Activated T-helper 17 cell treated with anti-CD3 and anti-CD28 coated beads, Interleukin-2, amount 50 U/mL, for 72 hours (primary cell): ENCODE data around the gene PDP2. TPM values are rescaled to one million over a fixed set of nuclear protein-coding genes. Genes with fewer than 3 reads are reported as not detected.
A peak's percentile ranks its signal among the peaks of the same experiment; 100 is the strongest.

Experiments
- ATAC-seq: fragments of 150-1000 bp; cut with Tn5 transposase; replicated peaks from 2 replicates; pipeline ENCODE4 v1.10.0; 2021; ENCODE audit warnings: mild to moderate bottlenecking, moderate library complexity
- H3K27ac Mint-ChIP-seq: one replicate; pipeline ENCODE4 v1.8.0; 2022; ENCODE audit warnings: mixed read lengths
- H3K27me3 Mint-ChIP-seq: one replicate; pipeline ENCODE4 v1.8.0; 2022; ENCODE audit warnings: mixed read lengths
- H3K36me3 Mint-ChIP-seq: one replicate; pipeline ENCODE4 v1.8.0; 2022; ENCODE audit warnings: low read depth, mild to moderate bottlenecking, mixed read lengths
- H3K4me1 Mint-ChIP-seq: one replicate; pipeline ENCODE4 v1.8.0; 2022; ENCODE audit warnings: mixed read lengths
- H3K4me3 Mint-ChIP-seq: one replicate; pipeline ENCODE4 v1.8.0; 2022; ENCODE audit warnings: mild to moderate bottlenecking, mixed read lengths
- H3K9me3 Mint-ChIP-seq: one replicate; pipeline ENCODE4 v1.8.0; 2022; ENCODE audit warnings: mixed read lengths
- total RNA-seq, 2 donors: library from RNA; stranded (reverse); gene quantifications; one replicate each; pipeline ENCODE4 v1.2.3, GENCODE V29; 2022

PDP2 gene
- total RNA-seq, 2 donors from 2014 or later, result 33.5 to 76.6 TPM

DNA sequence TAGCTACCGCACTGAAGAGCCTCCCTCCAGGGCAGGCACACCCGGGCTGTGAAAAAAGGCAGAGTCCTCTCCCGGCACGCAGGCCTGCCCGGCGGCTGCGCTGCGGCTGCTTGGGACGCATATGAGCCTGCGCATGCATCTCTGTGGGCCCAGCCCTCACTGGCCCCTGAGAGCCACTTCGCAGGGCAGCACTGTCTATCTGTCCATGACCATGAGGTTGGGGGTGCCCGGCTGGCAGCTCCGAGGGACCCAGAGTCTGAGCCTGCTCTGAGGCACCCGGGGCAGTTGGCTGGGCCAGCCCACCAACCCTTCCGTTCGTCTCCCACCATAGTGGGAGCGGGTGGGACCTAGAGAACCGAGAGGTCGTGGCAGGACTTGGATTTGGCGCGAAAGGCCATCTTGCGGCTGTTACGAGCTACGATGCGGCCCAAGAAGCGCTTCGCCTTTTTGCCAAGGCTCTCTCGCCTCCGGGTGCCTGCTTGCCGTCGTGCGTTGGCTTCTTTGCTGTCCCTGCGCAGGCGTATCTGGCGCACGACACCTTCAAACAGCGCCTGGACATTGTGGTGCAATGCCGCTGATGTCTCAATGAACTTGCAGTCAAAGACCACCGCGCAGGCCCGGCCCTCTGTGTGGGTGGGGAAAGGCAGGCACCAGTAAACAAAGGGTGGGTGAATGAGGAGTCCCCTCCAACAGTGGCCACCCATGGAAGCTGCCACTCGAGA is 41.6 kb downstream of the PDP2 start:
- no peaks in the 10 kb centered on the region for H3K36me3 Mint-ChIP-seq
- no peaks in the 10 kb centered on the region for H3K4me1 Mint-ChIP-seq
- ATAC-seq, result no peak
- peaks cover 21% of the 10 kb centered on the region for H3K27me3 Mint-ChIP-seq
- no peak overlapping the region for H3K4me3 Mint-ChIP-seq
- no peaks in the 10 kb centered on the region for H3K9me3 Mint-ChIP-seq
- no peak overlapping the region for H3K27ac Mint-ChIP-seq

DNA sequence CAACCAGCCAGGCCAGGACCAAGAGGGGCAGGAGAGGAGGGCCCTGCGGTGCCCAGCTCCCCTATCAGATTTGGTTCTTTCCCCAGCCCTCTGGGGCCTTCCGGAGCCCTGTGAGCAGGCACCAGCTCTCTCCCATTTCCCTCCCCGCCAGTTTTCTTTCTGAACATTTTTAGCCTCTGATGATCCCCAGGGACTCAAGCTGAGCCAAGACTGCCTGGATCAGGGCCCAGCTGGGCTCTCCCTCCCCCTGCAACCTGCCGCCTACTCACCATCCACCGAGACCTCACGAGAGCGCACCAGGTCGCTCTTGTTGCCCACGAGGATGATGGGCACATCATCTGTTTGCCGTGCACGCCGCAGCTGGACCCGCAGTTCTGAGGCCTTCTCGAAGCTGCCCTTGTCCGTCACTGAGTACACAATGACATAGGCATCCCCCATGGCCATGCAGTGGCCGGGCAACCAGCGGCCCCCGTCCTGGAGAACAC is 43.0 kb downstream of the PDP2 start:
- Mint-ChIP-seq H3K27me3 (peaks cover 21% of the 10 kb centered on the region), H3K4me3 (no peak overlapping the region), H3K36me3 (no peaks in the 10 kb centered on the region), H3K27ac (no peak overlapping the region), H3K9me3 (no peaks in the 10 kb centered on the region), H3K4me1 (peaks cover 5% of the 10 kb centered on the region)
- no peak for ATAC-seq

DNA sequence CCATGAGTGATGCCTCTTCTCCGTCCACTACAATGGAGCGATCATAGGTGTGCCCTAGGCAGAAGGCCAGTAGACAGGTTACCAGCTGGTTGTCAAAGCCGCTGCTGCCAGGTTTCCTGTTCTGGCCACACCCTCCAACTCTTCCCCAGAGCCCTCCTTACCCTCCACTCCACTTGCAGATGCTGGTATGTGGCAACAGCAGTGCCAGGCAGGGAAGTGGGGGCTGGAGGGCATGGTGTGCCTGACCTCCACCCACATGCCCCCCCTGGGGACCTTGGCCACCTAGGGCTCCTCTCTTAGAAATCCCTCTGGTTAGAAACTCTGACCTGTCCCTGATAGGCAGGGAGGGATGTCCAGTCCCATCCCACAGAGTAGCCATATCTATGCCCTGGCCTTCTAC is 43.6 kb downstream of the PDP2 start:
- Mint-ChIP-seq H3K4me1 (peaks cover 5% of the 10 kb centered on the region), H3K36me3 (no peaks in the 10 kb centered on the region), H3K4me3 (peak overlapping the region; percentile 16), H3K27me3 (peaks cover 21% of the 10 kb centered on the region), H3K9me3 (no peaks in the 10 kb centered on the region), H3K27ac (no peak overlapping the region)
- no peak for ATAC-seq

DNA sequence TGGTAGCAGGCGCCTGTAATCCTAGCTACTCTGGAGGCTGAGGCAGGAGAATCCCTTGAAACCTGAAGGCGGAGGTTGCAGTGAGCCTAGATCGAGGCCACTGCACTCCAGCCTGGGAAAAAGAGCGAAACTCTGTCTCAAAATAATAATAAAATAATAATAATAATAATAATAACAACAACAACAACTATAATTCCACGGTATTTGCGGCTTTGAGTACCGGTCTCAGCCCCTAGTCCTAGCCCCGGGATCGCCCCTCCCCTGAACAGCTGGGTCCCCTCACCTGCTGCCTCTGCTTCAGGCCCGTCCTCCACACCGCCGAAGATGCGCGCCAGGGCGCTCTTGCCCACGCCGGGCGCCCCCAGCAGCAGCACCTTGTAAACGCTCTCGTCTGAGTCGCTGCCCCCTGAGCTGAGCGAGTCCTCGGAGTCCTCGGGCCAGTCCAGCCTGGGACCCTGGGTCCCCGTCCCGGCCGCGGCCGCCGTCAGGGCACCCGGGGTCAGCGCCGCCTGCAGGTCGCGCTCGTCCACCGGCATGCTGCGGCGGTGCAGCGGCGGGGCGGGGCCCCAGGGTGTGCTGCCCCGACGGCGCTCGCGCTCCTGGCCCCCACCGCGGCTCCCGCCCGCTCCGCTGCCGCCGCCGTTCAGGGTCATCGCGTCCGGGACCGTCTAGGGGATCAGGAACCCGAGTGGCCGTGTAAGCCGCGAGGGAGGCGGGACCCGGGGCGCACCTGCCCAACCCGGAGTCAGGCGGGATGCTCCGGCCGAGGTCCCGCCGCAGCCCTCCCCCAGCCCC is 44.4 kb downstream of the PDP2 start:
- peaks cover 17% of the 10 kb centered on the region for H3K27me3 Mint-ChIP-seq
- peak; percentile 73 for ATAC-seq
- no peaks in the 10 kb centered on the region for H3K9me3 Mint-ChIP-seq
- H3K27ac Mint-ChIP-seq, result no peak overlapping the region
- H3K4me1 Mint-ChIP-seq, result peaks cover 5% of the 10 kb centered on the region
- H3K4me3 Mint-ChIP-seq, result peak overlapping the region; percentile 16
- peaks cover 3% of the 10 kb centered on the region for H3K36me3 Mint-ChIP-seq

DNA sequence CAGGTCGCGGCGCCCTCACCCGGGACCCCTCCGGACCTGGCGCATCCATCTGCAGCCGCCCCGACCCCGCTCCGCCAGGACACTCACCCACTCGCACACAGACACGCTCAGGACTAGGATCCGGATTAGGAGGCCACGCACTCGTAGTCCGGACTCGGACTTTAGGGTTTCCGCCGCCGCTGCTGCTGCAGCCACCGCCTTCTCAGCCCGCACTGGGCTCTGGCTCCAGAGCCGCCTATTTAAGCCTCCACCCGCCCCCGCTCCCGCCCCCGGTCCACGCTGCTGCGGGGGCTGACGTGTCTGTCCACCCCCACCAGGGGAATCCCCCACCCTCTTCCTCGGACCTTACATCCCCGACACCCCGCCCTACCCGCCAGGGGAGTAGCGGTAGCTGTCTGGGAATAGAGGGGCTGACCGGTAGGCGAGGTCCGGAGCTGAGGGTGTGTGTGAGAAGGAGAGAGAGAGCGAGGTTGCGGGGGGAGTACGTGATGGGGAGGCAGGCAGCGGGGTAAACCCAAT is 45.1 kb downstream of the PDP2 start, which contains the start of gene RRAD:
Gene RRAD (minus strand): TSS at position 214 of the 519 bp plus-strand sequence. CDS start 356 bp downstream, outside the sequence.
- peak; percentile 1 for ATAC-seq
- H3K4me3 Mint-ChIP-seq, result peak within 1 kb of the TSS; percentile 62
- peaks cover 17% of the 10 kb centered on the region for H3K27me3 Mint-ChIP-seq
- H3K9me3 Mint-ChIP-seq, result no peaks in the 10 kb centered on the region
- H3K4me1 Mint-ChIP-seq, result peaks cover 5% of the 10 kb centered on the region
- H3K27ac Mint-ChIP-seq, result peak within 1 kb of the TSS; percentile 65
- peaks cover 9% of the 10 kb centered on the region for H3K36me3 Mint-ChIP-seq

DNA sequence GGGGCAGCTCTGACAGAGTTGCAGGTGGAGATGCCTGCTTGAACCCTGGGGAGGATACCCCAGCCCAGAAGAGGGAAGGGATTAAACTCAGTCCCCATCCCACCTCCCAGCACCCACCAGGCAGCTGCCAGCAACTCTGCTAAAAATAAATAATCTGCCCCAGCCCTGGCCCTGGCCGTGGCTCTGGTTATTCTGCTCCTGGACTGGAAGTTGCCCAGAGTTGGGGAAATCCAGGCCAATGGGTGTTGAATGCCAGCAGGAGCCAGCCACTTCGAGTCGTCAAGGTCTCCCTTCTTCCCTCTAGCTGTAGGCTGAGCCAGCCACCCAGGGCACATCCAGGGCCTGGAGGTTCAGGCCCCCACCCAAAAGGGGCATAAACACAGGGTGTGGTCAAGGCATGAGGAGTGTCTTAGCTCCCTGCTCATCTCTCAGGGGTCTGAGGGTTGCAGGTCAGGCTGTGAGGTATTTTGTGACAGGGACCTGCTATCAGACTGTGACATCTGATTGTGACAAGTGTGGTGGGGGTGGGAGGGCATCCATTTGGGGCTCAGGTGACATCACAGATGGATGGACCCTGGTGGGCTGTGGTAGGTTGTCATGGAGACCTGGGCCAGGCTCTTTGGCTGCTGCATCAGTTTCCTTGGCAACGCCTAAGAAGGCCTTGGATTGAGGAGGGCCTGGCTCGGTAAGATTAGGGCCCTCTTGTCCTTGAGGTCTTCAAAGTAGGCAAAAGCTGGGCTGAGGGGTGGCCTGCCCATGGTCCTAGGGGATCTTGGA is 46.0 kb downstream of the PDP2 start:
- H3K4me1 Mint-ChIP-seq, result peaks cover 5% of the 10 kb centered on the region
- no peak for ATAC-seq
- H3K9me3 Mint-ChIP-seq, result no peaks in the 10 kb centered on the region
- peak overlapping the region; percentile 62 for H3K4me3 Mint-ChIP-seq
- peaks cover 12% of the 10 kb centered on the region for H3K27me3 Mint-ChIP-seq
- H3K27ac Mint-ChIP-seq, result peak overlapping the region; percentile 65
- peaks cover 14% of the 10 kb centered on the region for H3K36me3 Mint-ChIP-seq

DNA sequence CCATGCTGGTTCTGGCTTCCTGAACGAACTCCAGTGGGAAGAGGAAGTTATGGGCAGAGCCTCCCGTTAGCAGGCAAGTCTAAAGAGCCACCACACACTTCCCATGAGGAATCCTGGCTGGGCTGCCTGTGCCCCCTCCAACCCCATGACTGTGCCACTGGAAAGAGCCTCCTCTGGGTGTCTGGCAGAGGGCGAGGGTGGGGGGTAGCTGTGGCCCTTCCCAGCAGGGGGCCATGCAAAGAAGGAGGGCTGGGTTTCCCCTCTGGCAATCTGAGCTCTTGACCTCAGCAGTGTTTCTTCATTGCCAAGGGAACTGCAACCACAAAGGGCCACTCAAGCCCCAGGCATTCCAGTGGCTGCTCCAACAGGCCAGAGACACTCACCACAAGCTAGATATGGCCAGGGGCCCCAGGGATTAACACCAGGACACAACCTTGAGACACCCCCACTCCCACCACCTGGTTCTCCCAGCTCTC is 46.7 kb downstream of the PDP2 start:
- no peaks in the 10 kb centered on the region for H3K9me3 Mint-ChIP-seq
- H3K4me3 Mint-ChIP-seq, result no peak overlapping the region
- ATAC-seq, result no peak
- H3K27ac Mint-ChIP-seq, result no peak overlapping the region
- peaks cover 10% of the 10 kb centered on the region for H3K27me3 Mint-ChIP-seq
- H3K36me3 Mint-ChIP-seq, result peaks cover 21% of the 10 kb centered on the region
- peaks cover 5% of the 10 kb centered on the region for H3K4me1 Mint-ChIP-seq

DNA sequence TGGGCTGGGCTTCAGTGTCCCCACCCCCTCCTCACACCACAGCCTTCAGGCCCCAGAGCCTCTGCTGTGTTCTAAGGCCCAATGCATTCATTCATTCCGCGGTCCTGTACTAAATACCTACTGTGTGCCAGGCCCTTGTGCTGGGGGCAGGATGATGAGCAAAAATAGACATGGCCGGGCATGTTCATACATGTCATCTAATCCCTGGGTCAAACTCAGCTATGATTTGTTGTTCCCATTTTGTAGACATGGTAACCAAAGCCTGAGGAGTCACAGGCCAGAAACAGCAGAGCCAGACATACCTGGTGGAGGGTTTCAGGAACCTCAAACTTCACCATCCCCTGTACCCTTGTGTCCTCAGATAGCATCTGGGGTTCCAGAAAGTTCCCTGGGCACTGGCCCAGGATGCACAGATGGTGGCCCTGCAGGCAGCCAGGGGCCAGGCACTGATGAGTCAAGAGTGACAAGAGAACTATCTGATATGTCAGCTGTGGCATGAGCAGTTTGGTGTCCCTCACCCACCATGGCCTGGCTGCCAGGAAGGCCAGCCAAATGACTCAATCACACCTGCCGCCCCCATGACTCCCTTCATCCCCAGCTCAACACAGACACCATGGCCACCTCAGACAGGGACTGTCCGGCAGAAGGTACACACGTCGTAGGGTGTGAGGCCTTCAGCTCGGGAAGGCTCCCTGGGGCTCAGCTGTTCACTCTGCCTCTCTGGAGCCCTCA is 47.8 kb downstream of the PDP2 start:
- H3K4me3 Mint-ChIP-seq, result peak overlapping the region; percentile 25
- H3K36me3 Mint-ChIP-seq, result peaks cover 32% of the 10 kb centered on the region
- peaks cover 16% of the 10 kb centered on the region for H3K4me1 Mint-ChIP-seq
- no peaks in the 10 kb centered on the region for H3K9me3 Mint-ChIP-seq
- ATAC-seq, result peak; percentile 67
- peak overlapping the region; percentile 84 for H3K27ac Mint-ChIP-seq
- H3K27me3 Mint-ChIP-seq, result peaks cover 9% of the 10 kb centered on the region

DNA sequence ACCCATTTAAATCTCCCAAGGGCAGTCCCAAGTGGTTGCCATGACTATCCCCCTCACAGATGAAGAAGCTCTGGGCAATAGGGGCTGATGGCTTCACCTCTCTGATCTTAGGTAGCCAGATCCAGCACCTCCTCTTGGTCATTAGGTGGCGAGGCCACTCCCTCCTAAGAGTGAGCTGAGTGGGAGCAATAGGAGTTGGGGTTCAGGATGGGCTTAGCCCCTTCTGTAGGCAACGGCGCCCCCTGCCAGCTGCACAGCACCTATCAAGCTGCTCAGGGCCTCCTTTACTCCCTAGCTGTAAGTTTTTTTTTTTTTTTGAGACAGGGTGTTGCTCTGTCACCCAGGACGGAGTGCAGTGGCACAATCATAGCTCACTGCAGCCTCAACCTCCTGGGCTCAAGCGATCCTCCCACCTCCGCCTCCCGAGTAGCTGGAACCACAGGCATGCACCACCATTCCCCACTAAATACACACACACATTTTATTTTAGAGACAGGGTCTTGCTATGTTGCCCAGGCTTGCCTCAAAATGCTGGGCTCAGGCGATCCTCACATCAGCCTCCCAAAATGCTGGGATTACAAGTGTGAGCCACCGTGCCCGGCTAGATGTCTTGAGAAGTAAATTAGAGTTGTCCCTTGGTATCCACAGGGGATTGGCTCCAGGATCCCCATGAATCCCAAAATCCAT is 48.5 kb downstream of the PDP2 start:
- peaks cover 39% of the 10 kb centered on the region for H3K36me3 Mint-ChIP-seq
- peaks cover 23% of the 10 kb centered on the region for H3K4me1 Mint-ChIP-seq
- H3K4me3 Mint-ChIP-seq, result no peak overlapping the region
- no peaks in the 10 kb centered on the region for H3K9me3 Mint-ChIP-seq
- peak overlapping the region; percentile 84 for H3K27ac Mint-ChIP-seq
- peak; percentile 49 for ATAC-seq
- H3K27me3 Mint-ChIP-seq, result peaks cover 2% of the 10 kb centered on the region

DNA sequence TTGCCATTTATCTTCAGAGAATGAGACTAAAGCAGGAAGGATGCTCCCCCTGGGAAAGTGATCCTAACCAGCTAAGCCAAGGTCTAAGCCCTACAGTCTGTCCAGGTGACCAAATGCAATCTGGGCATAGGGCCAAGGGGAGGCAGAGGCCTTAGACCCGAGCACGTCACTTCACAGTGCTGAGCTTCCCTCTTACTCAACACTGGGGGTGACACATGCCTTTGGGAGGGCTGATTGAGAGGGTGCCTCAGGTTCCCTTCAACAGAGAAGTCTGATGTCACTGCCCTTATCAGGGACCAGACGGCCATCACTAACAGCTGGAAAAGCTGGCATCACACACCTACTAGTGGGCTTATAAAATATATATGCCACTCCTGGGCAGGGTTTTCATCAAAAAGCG is 49.9 kb downstream of the PDP2 start:
- Mint-ChIP-seq H3K4me3 (no peak overlapping the region), H3K9me3 (no peaks in the 10 kb centered on the region), H3K4me1 (peaks cover 24% of the 10 kb centered on the region), H3K27me3 (no peaks in the 10 kb centered on the region), H3K27ac (no peak overlapping the region), H3K36me3 (peaks cover 53% of the 10 kb centered on the region)
- ATAC-seq, result no peak

DNA sequence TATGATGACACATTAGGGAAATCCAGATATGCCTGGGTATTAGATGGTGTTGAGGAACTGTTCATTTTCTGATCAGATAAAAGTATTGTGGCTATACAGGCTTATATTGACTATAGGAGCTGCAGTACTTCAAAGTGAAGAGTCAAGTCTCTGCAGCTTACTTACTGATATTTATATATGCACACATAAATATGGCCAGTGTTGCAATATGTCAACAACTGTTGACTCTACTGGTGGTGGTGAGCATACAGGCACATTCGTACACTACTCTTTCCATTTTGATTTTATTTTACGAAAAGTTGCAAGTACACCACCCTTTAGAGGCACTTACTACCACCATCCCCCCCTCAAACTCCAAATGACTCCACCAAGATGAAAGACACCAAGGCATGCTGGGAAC is 51.4 kb downstream of the PDP2 start:
- H3K36me3 Mint-ChIP-seq, result peaks cover 62% of the 10 kb centered on the region

DNA sequence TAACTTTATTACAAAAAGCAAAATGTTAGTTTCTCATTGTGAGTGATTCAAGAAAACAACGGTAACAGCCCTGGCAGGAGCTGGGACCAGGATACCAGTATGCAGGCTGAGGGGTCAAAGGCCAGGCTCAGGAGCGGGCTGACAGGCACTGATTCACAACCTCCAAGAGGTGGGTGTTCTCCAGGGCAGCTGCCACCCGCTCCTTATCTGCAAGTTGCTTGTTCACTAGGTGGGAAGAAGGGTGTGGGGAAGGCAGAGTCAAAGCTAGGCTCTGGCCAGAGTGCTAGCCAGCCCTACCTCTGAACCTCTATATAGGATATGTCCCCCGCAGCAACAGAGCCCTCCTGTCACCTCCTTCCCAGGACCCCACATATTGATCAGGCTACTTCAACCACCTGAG is 51.8 kb downstream of the PDP2 start:
- Mint-ChIP-seq H3K36me3 (peaks cover 66% of the 10 kb centered on the region), H3K4me1 (peaks cover 32% of the 10 kb centered on the region), H3K27me3 (no peaks in the 10 kb centered on the region), H3K27ac (peak overlapping the region; percentile 98), H3K4me3 (peak overlapping the region; percentile 98), H3K9me3 (no peaks in the 10 kb centered on the region)
- ATAC-seq, result no peak

More for the DNA sequence above, 51.4 kb downstream of the PDP2 start:
- Mint-ChIP-seq H3K4me1 (peaks cover 30% of the 10 kb centered on the region), H3K4me3 (peak overlapping the region; percentile 98), H3K27ac (no peak overlapping the region), H3K27me3 (no peaks in the 10 kb centered on the region), H3K9me3 (no peaks in the 10 kb centered on the region)
- ATAC-seq, result no peak

DNA sequence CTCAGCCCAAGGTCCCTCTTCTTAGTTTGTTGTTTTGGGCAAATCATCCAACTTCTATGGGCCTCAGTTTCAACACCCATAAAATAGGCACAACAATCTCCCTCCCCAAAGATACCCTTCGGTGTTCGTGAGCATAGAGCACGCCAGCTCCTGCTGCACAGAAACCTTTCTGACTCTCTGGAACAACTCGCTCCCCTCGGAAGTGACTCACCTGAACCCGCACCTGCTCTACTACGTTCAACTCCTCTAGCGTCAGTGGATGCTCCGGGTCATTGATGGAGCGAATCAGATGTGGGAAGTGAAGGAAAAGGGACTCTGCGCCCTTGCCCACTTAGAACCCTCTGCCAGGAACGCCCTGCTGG is 53.4 kb downstream of the PDP2 start:
- Mint-ChIP-seq H3K27ac (peak overlapping the region; percentile 98), H3K4me3 (peak overlapping the region; percentile 98), H3K27me3 (no peaks in the 10 kb centered on the region), H3K36me3 (peaks cover 72% of the 10 kb centered on the region), H3K9me3 (no peaks in the 10 kb centered on the region), H3K4me1 (peaks cover 27% of the 10 kb centered on the region)
- ATAC-seq, result peak; percentile 80
